GM04504 (cell line): ENCODE data around the gene CENPO.
"Not testable (repeated sequence)": the region's sequence is repeated elsewhere in the genome, so short reads cannot be mapped to it uniquely, and the experiment has no call there.

Experiments
- DNase-seq: peaks from one replicate; pipeline ENCODE4 v3.0.0-alpha.2; 2012; ENCODE audit warnings: low read depth

CENPO gene

DNA sequence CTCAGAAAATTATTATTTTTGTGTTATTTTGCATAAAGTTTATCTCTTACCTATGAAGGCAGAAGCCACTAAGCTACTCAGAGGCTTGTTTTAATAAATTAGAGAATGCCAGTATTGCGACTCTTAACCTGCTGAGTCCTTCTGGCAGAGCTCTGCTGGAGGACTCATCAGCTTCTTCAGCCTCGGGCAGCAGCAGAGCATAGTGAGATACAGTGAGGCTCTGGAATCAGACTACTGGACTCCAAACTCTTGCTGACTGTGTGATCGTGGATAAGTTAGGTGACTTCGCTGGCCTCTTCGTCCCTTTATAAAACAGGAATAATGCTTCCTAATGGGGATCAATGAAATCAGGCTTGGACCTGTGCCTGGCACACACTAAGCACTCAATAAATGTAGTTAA lies 1.8 kb upstream of the CENPO start:
- DNase-seq = no peak

DNA sequence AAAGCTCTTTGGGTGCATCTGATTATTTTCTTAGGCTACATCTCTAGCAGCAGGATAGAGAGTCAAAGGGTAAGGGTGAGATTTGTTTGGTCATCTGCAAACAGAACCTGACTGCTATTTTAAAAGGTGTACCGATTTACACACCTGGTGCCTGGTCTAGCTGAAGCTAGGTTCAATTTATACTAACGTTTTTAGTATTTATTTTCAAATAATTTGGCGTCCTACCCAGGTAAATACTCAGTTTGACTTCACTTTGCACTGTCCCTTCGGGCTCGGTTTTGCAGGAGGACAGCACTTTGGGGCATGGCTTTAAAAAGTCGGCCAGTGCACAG lies 717 bp upstream of the CENPO start:
- DNase-seq = no peak

DNA sequence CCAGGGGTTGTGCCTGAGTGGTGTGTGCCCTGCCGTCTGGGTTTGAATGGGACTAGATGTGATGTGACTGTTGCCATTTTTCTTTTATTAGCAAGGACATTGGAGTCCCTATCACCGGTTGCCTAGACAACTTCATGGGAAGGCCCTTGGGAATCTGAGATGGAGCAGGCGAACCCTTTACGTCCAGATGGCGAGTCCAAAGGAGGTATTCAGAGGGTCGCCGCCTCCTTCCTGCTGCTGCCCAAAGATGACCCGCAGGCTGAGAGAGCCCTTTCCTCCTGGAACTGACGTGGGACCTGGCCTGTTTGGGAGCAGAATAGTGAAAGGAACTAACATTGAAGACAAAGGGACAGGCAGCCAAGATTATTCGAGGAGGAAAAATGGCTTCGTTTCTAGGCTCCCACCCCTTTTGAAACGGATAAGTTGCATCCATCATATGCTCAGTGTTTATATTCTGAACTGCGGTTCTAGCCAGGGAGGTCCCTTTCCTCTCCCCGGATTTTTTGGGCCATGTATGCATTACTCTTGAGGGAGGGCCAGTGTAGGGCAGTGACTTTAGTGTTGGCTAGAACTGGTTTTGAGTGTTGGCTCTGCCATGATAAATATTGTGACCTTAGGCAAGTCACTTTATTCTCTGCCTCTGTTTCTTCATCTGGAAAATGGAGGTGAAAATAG lies 673 bp downstream of the CENPO start:
- DNase-seq = peak; percentile 9

DNA sequence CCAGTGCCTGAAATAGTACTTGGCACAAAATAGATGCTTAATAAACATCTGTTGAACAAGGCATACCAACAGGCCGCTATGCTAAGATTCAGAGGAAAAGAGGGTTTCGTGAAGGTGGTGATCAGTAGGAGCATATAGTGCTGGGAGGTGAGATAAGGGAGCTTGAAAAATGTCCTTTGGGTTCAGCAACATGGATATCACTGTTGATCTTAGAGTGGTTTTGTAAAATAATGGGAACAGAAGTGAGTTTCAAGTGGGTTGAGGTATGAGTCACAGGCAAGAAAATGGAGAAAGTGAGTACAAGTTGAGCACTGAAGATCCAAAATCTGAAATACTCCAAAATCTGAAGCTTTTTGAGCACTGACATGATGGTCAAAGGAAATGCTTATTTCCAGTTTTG lies 4.4 kb downstream of the CENPO start:
- DNase-seq = no peak

DNA sequence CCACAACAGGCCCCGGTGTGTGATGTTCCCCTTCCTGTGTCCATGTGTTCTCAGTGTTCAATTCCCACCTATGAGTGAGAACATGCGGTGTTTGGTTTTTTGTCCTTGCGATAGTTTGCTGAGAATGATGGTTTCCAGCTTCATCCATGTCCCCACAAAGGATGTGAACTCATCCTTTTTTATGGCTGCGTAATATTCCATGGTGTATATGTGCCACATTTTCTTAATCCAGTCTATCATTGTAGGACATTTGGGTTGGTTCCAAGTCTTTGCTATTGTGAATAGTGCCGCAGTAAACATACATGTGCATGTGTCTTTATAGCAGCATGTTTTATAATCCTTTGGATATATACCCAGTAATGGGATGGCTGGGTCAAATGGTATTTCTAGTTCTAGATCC lies 7.3 kb downstream of the CENPO start:
- not testable (repeated sequence) for DNase-seq

DNA sequence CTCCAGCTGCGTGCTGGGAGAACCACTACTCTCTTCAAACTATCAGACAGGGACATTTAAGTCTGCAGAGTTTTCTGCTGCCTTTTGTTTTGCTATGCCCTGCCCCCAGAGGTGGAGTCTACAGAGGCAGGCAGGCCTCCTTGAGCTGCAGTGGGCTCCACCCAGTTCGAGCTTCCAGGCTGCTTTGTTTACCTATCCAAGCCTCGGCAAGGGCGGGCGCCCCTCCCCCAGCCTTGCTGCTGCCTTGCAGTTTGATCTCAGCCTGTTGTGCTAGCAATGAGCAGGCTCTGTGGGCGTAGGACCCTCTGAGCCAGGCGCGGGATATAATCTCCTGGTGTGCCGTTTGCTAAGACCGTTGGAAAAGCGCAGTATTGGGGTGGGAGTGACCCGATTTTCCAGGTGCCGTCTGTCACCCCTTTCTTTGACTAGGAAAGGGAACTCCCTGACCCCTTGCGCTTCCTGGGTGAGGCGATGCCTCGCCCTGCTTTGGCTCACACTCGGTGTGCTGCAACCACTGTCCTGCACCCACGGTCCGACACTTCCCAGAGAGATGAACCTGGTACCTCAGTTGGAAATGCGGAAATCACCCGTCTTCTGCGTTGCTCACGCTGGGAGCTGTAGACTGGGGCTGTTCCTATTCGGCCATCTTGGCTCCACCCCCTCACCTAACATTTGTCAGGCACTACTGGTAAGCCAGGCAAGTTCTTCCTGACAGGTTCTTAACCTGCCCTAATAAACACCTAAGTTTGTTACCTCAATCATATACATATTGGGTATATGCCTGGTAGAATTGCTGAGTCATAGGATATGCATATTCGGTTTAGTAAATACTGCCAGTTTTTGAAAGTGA lies 12.8 kb downstream of the CENPO start:
- DNase-seq = not testable (repeated sequence)

DNA sequence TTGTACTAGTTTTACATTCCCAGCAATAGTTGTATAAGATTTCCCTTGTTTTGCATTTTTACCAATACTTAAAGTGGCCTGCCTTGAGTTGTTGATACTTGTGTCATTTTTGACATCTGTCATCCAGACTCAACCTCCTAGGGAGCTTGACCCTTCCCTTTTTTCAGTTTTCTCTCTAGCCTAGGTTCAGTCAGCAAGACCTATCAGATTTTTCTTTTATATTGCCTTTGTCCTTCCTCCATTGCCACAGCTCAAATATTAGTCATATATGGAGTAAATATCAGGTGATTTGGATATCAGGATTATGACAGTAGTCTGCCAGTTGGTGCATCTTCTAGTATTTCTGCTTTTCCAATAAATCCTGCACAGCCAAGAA lies 13.4 kb downstream of the CENPO start:
- DNase-seq = no peak

DNA sequence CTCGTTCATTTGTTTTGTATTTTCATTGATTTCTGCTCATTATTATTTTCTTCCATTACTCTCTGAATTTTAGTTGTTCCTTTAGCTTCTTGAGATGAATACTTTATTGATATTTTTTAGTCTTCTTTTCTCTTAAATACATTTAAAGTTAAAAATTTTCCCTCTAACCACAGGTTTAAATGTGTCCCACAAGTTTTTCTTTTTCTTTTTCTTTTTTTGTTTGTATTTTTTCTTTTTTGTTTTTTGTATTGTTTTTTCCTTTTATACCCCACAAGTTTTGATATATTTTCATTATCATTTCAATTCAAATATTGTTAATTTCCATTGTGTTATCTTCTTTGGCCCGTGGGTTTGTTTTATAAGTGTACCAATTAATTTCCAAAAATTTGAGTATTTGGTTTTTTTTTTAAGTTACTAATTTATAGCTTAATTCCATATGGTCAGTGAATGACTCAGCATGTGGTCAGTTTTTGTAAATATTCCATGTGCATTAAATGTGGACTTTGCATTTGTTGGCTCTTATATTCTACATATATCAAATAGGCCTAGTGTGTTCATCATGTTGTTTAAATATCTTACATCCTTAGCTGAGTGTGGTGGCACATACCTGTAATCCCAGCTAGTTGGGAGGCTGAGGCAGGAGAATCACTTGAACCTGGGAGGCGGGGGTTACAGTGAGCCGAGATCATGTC lies 16.2 kb downstream of the CENPO start:
- DNase-seq = no peak

DNA sequence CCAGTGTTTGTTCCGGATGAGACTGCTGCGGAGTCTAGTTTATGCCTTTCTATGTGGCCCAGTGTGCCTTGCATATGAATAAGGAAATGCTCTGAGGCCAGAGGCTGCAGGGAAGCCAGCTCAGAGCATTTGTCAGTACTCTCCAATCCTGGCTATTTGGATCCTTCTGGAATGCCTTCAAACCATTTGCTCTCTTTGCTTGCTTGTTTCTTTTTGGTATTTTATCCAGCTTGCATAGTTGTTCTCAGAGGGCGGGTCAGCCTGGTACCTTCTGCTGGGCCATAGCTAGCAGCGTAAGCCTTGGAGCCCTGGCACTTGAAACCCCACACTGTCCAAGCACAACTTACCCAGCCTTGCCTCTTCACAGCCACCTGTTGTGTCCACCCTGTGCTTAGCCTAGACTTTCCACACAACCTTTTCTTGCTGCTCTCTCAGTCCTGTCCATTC lies 20.5 kb downstream of the CENPO start:
- no peak for DNase-seq

DNA sequence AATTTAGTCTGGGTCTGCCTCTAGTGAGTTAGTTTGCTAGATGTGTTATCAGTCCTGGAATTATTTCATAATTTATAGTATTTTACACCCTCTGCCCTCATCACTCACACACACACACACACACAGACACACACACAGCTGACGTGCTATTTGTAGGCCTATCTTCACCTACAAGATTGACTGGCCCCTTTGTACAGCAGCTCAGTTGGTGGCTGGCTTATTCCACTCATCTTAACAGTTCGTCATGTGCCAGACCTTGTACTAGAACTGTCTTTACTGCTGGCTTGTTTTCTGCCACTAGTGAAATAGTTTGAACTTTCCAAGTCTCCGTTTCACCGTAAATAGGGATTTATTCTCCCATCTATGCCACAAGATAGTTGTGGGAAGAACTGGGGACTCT lies 21.3 kb downstream of the CENPO start:
- no peak for DNase-seq

DNA sequence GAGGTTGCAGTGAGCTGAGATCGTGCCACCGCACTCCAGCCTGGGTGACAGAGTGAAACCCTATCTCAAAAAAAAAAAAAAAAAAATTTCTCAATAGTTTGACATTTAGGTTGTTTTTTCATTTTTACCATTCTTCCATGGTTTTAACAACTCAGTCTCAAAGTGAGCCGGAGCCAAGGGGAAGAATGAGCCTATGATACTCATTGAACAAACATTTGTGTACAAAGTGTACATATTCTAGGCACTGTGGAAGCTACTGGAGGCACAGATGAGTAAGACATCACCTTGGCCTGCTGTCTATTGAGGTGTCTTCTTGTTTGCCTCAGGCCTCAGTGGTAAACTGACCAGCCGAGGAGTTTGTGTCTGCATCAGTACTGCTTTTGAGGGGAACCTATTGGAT lies 21.9 kb downstream of the CENPO start:
- DNase-seq = no peak

DNA sequence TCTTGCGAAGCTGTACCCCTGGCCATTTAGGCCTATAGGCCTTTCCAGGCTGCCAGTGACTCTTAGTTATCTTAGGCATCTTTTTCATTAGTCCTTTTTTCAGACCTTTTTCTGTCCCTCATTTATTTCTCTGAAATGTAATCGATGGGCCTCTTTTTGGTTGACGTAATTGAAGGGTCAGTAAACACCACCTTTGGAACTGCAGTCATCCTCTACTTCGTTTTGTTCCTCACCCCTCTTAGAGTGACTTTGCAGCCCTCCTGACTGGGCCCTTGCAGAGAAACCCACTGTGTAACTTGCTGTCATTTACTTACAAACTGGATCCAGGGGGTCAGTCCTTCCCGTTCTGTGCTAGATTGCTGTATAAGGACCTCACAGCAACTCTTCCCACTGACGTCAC lies 23.2 kb downstream of the CENPO start:
- DNase-seq = no peak

DNA sequence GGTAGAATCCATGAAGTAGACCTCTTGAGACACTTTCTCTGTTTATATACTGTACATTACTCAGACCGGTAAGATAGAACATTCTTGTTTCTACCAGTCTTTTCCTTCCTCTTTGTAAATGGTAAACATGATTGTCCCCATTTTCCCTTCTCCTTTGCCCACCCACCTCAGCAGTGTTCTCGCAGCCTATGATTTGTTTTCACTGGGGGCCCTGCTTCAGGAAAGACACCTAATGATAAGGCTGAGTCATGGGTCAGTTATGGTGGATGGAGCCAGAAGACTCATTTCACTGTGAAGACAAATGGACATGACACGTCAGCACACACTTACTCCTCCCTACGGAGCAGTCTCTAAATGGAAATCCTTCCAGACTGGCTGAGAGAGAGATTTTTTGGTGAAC lies 23.7 kb downstream of the CENPO start:
- DNase-seq = peak; percentile 49

DNA sequence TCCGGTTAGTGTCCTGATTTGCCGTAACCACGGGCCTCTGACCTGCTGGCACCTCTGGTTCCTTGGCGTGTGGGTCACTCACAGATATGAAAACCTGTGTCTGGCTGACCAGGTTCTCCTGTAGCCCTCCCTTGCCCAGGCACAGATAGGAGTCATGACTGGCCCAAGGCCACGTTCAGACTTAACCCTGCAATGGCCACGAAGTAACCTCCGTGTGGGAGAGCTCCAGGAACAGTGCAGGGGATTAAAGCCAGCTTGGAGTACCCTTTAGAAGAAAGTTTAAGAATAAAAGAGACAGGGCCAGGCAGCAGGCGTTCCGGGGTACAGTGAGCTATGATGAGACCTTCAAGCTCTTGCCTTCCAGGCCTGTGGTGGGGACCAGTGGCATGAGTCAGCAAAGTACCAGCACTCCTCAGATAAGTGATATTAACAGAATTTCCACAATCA lies 25.5 kb downstream of the CENPO start:
- DNase-seq = no peak

DNA sequence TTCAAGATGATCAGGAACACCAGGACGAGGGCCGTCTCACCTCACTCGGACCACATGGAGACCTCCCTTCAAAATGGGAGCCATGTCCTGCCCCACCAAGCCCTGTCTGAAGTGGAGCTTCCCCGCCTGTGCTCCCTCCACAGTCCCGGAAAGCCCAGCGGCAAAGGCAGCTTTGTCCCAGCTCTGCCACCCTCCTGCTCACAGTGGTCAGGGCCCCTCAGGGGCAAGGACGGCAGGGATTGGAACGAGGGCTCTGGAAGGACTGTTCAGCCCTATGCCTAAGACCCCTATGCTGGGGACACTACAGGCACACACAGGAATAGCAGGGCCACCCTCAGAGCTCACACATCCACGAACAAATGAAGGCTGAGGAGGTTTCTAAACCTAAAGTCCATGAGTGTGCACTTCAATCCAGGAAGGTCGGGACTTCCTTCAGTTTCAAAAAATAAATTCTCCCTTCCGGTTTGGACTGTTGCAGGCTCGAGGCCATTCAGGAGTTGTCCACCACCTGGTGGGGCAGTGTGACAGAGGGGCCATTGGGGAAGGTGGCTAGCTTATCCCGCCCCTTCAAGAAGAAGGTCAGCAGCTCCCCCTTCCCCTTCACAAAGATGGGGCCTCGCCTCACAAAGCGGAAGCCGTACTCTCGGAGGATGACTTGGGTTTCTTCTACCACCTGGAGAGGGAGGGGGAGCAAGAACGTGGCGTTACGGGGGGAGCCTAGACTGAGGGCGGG lies 26.4 kb downstream of the CENPO start:
- DNase-seq = no peak

DNA sequence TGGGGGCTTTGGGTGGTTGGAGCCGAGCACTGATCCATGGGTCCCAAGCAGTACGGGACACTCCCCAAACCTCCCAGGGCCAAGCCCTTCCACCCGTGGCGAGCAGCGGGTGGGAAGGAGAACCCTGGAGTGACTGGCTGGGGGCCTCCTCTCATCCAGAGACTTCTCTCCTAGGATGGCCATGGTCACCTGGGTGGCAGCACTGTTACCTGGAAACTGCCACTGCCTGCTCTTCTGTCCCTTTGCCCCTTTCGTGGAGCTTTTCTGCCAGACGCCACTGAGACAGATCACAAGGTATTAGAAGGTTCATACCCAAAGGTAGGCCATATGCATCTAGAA lies 26.9 kb downstream of the CENPO start:
- no peak for DNase-seq

DNA sequence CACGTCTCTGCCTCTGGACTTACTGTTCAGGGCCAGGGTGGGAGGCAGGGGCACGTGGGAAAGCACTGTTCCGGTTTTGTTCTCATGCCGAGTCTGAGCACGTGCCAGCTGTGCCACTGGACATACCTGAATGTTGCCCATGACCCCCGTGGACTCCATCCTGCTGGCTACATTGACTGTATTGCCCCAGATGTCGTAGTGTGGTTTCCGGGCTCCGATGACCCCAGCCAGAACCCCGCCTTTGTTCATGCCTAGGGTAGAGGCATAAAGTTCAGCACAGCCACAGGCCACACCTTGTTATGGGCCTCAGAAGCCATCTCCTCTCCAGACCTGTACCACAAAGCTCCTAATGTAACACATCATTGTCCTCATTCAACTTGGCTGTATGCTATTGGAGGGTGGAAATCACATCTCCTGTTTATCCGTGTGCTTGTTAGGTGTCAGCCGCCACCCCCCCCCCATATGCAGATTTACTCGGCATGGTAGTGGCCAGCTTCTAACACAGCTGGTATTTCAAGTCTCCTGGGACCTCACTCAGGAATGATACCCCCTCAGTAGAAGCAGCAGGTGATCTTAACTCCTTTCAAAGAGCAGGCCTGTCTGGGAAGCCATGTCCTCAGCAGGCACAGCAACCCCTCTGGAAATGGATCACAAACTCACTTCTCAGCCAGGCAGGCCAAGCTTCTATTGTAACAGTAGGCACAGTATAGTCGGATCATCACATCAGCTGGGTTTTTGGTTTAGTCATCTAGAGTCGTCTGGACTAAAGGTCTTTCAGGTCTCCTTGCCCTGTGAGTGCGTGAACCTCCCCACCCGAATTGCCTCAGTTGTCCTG lies 27.6 kb downstream of the CENPO start:
- DNase-seq = no peak

DNA sequence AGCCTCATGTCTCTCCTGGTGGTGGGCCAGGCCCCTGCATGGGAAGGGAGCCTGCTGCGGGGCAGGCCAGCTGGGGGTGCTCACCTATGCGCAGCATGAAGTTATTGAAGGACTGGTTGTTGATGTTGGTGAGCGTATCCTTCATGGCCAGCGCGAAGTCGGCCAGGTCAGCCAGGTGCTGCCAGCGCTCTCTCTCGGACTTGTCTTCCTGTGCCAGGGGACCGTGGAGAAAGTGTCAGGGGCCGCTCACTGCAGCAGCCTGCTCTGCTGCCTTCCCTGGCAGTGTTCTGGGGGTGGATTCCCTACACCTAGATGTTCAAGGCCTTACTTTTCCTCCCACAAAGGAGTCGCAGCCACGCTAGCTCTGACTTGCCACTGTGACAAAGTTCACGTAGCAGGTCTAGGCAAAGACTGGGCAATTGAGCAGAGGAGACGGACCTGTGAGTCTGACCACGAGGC lies 28.2 kb downstream of the CENPO start:
- no peak for DNase-seq

DNA sequence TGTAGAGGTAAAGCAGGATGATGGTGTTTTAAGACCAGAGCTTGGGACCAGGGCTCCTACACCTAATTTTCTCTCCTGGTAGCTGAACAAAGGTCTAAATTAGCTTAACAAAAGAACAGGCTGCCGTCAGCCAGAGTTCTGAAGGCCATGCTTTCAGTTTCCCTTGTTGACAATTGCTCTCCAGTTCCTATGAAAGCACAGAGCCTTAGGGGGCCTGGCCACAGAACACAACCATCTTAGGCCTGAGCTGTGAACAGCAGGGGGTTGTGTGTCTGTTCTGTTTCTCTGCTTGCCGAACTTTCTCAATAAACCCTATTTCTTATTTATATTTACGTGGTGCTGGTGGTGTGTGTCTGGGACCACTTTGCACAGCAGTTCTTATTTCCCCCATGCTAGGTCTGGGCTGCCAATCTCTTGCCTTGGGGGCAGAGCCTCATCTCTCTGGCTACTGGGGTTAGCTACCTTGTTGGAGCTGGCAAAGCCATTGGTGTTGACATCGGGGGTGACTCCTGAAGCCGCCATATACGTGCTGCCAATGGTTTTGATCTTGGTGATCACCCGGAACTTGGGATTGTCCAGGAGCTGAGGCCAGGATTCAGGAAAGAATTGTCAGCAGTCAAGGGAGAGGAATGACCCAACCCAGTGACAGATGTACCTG lies 29.0 kb downstream of the CENPO start:
- DNase-seq = no peak

DNA sequence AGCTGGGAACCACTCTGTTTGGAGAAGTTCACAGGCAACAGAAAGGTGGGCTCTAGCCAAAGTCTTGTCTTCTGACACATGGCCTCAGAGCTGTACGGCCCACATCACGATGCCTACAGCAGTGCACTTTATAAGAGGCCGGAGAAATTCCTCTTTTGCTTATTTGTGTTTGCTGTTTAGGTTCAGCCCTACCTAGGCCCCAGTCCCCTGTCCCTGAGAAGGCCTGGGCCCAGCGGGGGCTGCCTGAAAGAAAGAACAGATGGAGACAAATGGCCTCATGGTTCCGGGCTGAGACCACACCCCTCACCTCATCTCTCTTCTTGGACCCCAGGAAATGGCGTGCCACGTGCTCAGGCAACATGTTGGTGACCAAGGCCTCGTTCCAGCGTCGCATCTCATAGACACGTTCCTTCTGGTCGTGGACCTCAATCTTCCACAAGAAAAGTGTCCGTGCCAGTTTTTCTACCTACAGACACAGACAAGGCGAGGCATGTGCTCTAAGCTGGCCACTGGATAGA lies 30.9 kb downstream of the CENPO start:
- DNase-seq = no peak
